HepG2 (cell line): ENCODE data around the gene EEFSEC. TPM values are rescaled to one million over a fixed set of nuclear protein-coding genes. Genes with fewer than 3 reads are reported as not detected.

ENCODE experiments used
- ATAC-seq: fragments of 200-7000 bp; cut with Tn5 transposase; 3 replicates; pipeline ENCODE4 v1.9.1; 2020; ENCODE audit warnings: mild to moderate bottlenecking, moderate library complexity
- BruUV-seq: library from RNA; stranded (reverse); fragments of 400-500 nt; replicated peaks from 2 replicates; lab custom pipeline; 2021; lab: Mats Ljungman, UMichigan
- CTCF ChIA-PET: fragments of 300-600 bp; formaldehyde crosslinking; extraction: SDS; loops from one replicate; lab custom pipeline; 2021; ENCODE audit warnings: low total read pairs, inconsistent platforms, low intra/inter-chr PET ratio; lab: Yijun Ruan, JAX
- POLR2A ChIA-PET: fragments of 350-600 bp; sonication (Branson Sonifier 250); formaldehyde crosslinking; loops from one replicate; lab custom pipeline; 2020; ENCODE audit warnings: antibody characterized with exemption, inconsistent platforms; lab: Yijun Ruan, JAX
- DNase-seq: peaks from one replicate; pipeline ENCODE4 v3.0.0-alpha.2; 2015; ENCODE audit warnings: low spot score
- FAIRE-seq: peaks from 3 replicates; lab custom pipeline; 2011; peaks lifted over from hg19 to GRCh38; lab: Jason Lieb, UNC
- H2AFZ ChIP-seq: one replicate; pipeline ENCODE4 v1.6.1; 2011; ENCODE audit warnings: low read length, inconsistent platforms
- H3K27ac ChIP-seq: fragments of 300-600 bp; 3 replicates; pipeline ENCODE4 v1.8.0; 2011; ENCODE audit warnings: mixed run types, mild to moderate bottlenecking, mixed read lengths, low read length, inconsistent platforms; ENCODE audit not compliant: insufficient read depth; ENCODE audit errors: extremely low read length
- H3K27me3 ChIP-seq, 2 experiments: fragments of 200-600 bp in 1 of 2; 2 replicates in 1 of 2; 3 replicates in 1 of 2; pipeline versions ENCODE4 v1.6.0 to v1.8.0; 2011; ENCODE audit warnings: low read length in 2 of 2, mild to moderate bottlenecking in 2 of 2, moderate library complexity in 2 of 2, inconsistent platforms in 1 of 2; ENCODE audit not compliant: insufficient read depth in 2 of 2, control insufficient read depth in 1 of 2
- H3K36me3 ChIP-seq, 2 experiments: fragments of 200-600 bp in 1 of 2; replicated peaks in 1 of 2; 2 replicates in 1 of 2; 3 replicates in 1 of 2; pipeline versions ENCODE4 v1.5.1 to v1.8.0; 2011; ENCODE audit warnings: low read length in 2 of 2, inconsistent platforms in 1 of 2; ENCODE audit not compliant: insufficient read depth in 2 of 2, control insufficient read depth in 1 of 2
- H3K4me1 ChIP-seq: 2 replicates; pipeline ENCODE4 v1.5.1; 2012; ENCODE audit warnings: low read length, inconsistent platforms; ENCODE audit not compliant: insufficient read depth
- H3K4me2 ChIP-seq: 2 replicates; pipeline ENCODE4 v1.6.0; 2011; ENCODE audit warnings: low read depth, low read length, inconsistent platforms
- H3K4me3 ChIP-seq, 3 experiments: fragments of 200-600 bp in 1 of 3; sonication (generic), shearing (Covaris generic) in 1 of 3; replicated peaks in 1 of 3; 2 replicates each; pipeline ENCODE4 v1.5.1; 2011 to 2016; ENCODE audit warnings: low read length in 3 of 3, inconsistent platforms in 2 of 3, low read depth in 2 of 3, mild to moderate bottlenecking in 2 of 3, control low read depth in 1 of 3, mixed read lengths in 1 of 3; ENCODE audit not compliant: insufficient read depth in 1 of 3
- H3K79me2 ChIP-seq: one replicate; pipeline ENCODE4 v1.6.1; 2011; ENCODE audit warnings: low read length, inconsistent platforms; ENCODE audit not compliant: insufficient read depth
- H3K9ac ChIP-seq: 2 replicates; pipeline ENCODE4 v1.6.0; 2011; ENCODE audit warnings: mild to moderate bottlenecking, low read depth, low read length, inconsistent platforms; ENCODE audit not compliant: insufficient read depth
- H3K9me3 ChIP-seq: 2 replicates; pipeline ENCODE4 v1.5.1; 2012; ENCODE audit warnings: mild to moderate bottlenecking, low read length
- H4K20me1 ChIP-seq: 2 replicates; pipeline ENCODE4 v1.6.0; 2011; ENCODE audit warnings: inconsistent platforms, mild to moderate bottlenecking, low read length, moderate library complexity; ENCODE audit not compliant: insufficient read depth
- CENPX ChIP-seq: sonication (generic); formaldehyde crosslinking; IDR thresholded peaks from 2 replicates; pipeline ENCODE4 v1.9.0; 2021; ENCODE audit warnings: mild to moderate bottlenecking, missing genetic modification reagents, moderate library complexity
- HOMEZ ChIP-seq: IDR thresholded peaks from 2 replicates; pipeline ENCODE4 v1.6.1; 2016; ENCODE audit warnings: low read depth
- ISL2 ChIP-seq: sonication (generic); formaldehyde crosslinking; IDR thresholded peaks from 2 replicates; pipeline ENCODE4 v1.5.0; 2020; ENCODE audit warnings: missing genetic modification reagents
- MBNL3 ChIP-seq: fragments of 250-450 bp; sonication (Bioruptor Pico); conservative IDR thresholded peaks from 2 replicates; pipeline ENCODE4 v1.8.0; 2022; ENCODE audit warnings: mild to moderate bottlenecking, inconsistent platforms
- MTF2 ChIP-seq: sonication (generic); formaldehyde crosslinking; IDR thresholded peaks from 2 replicates; pipeline ENCODE4 v1.5.0; 2020; ENCODE audit warnings: missing genetic modification reagents, borderline replicate concordance
- SMAD9 ChIP-seq: sonication (generic); formaldehyde crosslinking; IDR thresholded peaks from 2 replicates; pipeline ENCODE4 v1.5.1; 2020; ENCODE audit warnings: mild to moderate bottlenecking, missing genetic modification reagents
- SRF ChIP-seq: IDR thresholded peaks from 2 replicates; pipeline ENCODE4 v1.6.1; 2011; ENCODE audit warnings: mild to moderate bottlenecking, low read depth, low read length, moderate library complexity
- ZFP62 ChIP-seq: sonication (generic); formaldehyde crosslinking; IDR thresholded peaks from 2 replicates; pipeline ENCODE4 v1.4.0; 2020; ENCODE audit warnings: missing genetic modification reagents
- ZNF225 ChIP-seq: sonication (generic); formaldehyde crosslinking; IDR thresholded peaks from 2 replicates; pipeline ENCODE4 v1.4.0; 2020; ENCODE audit warnings: mild to moderate bottlenecking, missing genetic modification reagents
- ZNF431 ChIP-seq: sonication (generic); formaldehyde crosslinking; IDR thresholded peaks from 2 replicates; pipeline ENCODE4 v1.9.0; 2022; ENCODE audit warnings: missing genetic modification reagents, low read depth, mild to moderate bottlenecking, borderline replicate concordance
- ZNF552 ChIP-seq: sonication (generic); formaldehyde crosslinking; IDR thresholded peaks from 2 replicates; pipeline ENCODE4 v1.9.0; 2022; ENCODE audit warnings: missing genetic modification reagents, mild to moderate bottlenecking, borderline replicate concordance
- ZNF7 ChIP-seq: IDR thresholded peaks from 2 replicates; pipeline ENCODE4 v1.6.1; 2016; ENCODE audit warnings: missing biosample characterization, missing genetic modification reagents
- ZZZ3 ChIP-seq: sonication (generic); formaldehyde crosslinking; IDR thresholded peaks from 2 replicates; pipeline ENCODE4 v1.4.0; 2020; ENCODE audit warnings: missing genetic modification reagents, mild to moderate bottlenecking, borderline replicate concordance
- WGBS: methylation state at CpG from one replicate; pipeline ENCODE4 v1.1.6; 2017; ENCODE audit warnings: low lambda C conversion rate; 5-methylcytosine and 5-hydroxymethylcytosine counted together
- in situ Hi-C: cut with HindIII; loops from 2 replicates; pipeline ENCODE4 v1.10.0; 2017; ENCODE audit warnings: low pct_unique_long_range_greater_than_20kb; ENCODE audit not compliant: extremely low pct_ligation_motif_present
- intact Hi-C: fragments of 100-400 bp; cut with micrococcal nuclease; formaldehyde crosslinking; loops from one replicate; pipeline ENCODE4 v1.10.0; 2022; ENCODE audit not compliant: unreplicated experiment
- polyA plus RNA-seq, 8 experiments: library from polyadenylated mRNA; depleted of rRNA in 3 of 8; stranded (reverse) in 7 of 8; unstranded in 1 of 8; fragments of >200 nt; fragmentation: Illumina TruSeq in 4 of 8; extraction: Trizol in 4 of 8; gene quantifications; 2 replicates each; pipeline versions ENCODE4 v1.2.1 to v1.2.3, GENCODE V29; 2011 to 2016; ENCODE audit warnings: low read depth in 4 of 8, missing spikeins in 1 of 8, mixed read lengths in 1 of 8; ENCODE audit not compliant: insufficient read depth in 1 of 8
- total RNA-seq, 5 experiments: library from RNA; depleted of rRNA; stranded (reverse); fragments of >200 nt; fragmentation: Illumina TruSeq; extraction: Trizol; gene quantifications; 2 replicates each; pipeline ENCODE4 v1.2.3, GENCODE V29; 2016; ENCODE audit warnings: low read depth in 1 of 5
- TF ChIP-seq, protein P1 (sequence below): sonication (generic); formaldehyde crosslinking; IDR thresholded peaks from 2 replicates; pipeline ENCODE4 v1.4.0; 2020; ENCODE audit warnings: missing genetic modification reagents

The EEFSEC gene
- total and polyA plus RNA-seq, 2 of the 13 experiments (the other 11 are each of a cell fraction or from before 2014, with no cell fraction given): 6.4 to 24.2 TPM

DNA sequence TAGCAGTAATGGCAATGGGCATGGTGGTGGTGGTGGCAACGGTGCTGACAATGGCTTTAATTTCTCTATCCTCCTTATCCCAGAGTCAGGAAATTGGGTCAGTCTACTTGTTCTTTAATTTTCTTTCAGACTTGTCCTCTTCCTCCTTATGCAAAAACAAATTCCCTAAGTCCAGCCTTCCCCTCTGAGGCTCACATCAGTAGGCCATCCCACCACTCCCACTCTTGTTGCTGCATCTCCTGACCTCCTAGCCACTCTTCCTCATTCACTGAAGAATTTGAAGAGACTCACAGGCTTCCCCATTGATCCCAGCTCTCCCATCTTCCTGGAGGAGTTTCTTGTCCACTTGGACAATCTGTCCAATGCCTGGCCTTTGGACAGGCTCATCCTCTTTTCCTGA lies 293.5 kb downstream of the EEFSEC start:
- no peak for FAIRE-seq
- H2AFZ ChIP-seq: no peak overlapping the region
- H3K4me3 ChIP-seq: no peak overlapping the region
- CTCF ChIA-PET: no interaction called here
- TF ChIP-seq ZNF431 (no peak), ZZZ3 (CRISPR knock-in tag) (no peak), SMAD9 (CRISPR knock-in tag) (no peak), MTF2 (CRISPR knock-in tag) (no peak), ZFP62 (CRISPR knock-in tag) (no peak), SRF (no peak), CENPX (CRISPR knock-in tag) (no peak), ISL2 (CRISPR knock-in tag) (no peak), ZNF552 (no peak), ZNF7 (CRISPR knock-in tag) (no peak), MBNL3 (CRISPR knock-in tag) (no peak), HOMEZ (CRISPR knock-in tag) (no peak), ZNF225 (CRISPR knock-in tag) (no peak)
- TF ChIP-seq, protein P1, sequence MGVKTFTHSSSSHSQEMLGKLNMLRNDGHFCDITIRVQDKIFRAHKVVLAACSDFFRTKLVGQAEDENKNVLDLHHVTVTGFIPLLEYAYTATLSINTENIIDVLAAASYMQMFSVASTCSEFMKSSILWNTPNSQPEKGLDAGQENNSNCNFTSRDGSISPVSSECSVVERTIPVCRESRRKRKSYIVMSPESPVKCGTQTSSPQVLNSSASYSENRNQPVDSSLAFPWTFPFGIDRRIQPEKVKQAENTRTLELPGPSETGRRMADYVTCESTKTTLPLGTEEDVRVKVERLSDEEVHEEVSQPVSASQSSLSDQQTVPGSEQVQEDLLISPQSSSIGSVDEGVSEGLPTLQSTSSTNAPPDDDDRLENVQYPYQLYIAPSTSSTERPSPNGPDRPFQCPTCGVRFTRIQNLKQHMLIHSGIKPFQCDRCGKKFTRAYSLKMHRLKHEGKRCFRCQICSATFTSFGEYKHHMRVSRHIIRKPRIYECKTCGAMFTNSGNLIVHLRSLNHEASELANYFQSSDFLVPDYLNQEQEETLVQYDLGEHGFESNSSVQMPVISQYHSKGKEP (CRISPR knock-in tag): no peak
- no peak for DNase-seq
- H3K4me2 ChIP-seq: no peak overlapping the region
- H3K9me3 ChIP-seq: no peaks in the 10 kb centered on the region
- no peaks in the 10 kb centered on the region for H3K36me3 ChIP-seq
- no peaks in the 10 kb centered on the region for H3K79me2 ChIP-seq
- ATAC-seq: no peak
- POLR2A ChIA-PET: no interaction called here
- 0% methylated on average over 1 of the region's 1 CpG for WGBS
- peaks cover 8 to 79% of the 10 kb centered on the region in 2 experiments for H3K27me3 ChIP-seq
- BruUV-seq: no TSS peak
- no peak overlapping the region for H3K27ac ChIP-seq
- H3K4me1 ChIP-seq: no peaks in the 10 kb centered on the region
- intact Hi-C loops: no loop called here
- H4K20me1 ChIP-seq: no peaks in the 10 kb centered on the region
- H3K9ac ChIP-seq: no peak overlapping the region
- in situ Hi-C loops: no loop called here
